NCI-H526 treated with DMSO at 0.1 percent for 48 hours (cell line): ENCODE results near the gene NANOS2.

Experiments
- DNase-seq: peaks from one replicate; lab custom pipeline; 2025; lab: John Stamatoyannopoulos, UW

NANOS2 gene

DNA sequence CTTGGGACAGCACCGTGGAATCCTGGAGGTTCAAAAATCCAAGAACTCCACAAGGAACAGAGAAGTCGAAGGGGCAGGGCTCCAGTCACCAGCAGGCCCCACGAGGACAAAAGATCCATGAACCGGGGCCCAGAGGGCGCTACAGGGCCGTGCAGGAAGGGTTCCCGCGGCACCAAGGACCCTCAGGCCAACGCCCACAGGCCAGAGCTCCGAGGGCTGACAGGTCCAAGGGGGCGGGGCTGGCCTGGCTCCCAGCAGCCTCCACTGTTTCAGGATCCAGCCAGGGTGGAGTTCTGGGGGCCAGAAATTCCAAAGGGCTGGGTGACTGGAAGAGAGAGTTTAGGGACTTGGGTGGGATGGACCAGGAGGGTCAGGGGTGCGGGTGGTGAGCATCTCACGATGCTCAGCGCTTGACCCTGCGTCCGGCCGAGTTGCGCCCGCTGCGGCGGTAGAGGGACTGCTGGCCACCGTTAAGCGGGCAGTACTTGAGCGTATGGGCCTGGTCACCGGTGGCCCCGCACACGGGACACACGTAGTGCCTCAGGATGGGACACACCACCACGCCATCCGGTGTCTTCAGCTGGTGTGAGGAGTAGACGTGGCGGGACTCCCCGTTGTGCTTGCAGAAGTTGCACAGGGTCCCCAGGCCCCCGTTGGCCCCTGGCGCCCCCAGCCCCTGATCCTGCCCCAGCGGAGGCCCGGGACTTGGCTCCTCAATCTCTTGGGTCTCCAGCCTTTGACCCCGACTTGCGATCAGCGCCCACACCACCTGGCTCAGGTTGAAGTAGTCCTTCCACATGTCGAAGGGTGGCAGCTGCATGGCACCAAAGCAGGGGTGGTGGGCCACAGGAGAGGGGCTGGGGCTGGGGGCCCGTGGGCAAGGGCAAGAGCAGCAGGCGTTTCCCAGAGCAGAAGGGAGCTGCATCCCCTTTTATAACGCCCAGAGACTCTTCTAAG, at the start of gene NANOS2:
Gene NANOS2 (minus strand): TSS at position 905 of the 957 bp plus-strand sequence. CDS start 85 bp downstream, at position 820.
- no peak for DNase-seq

- no peak for DNase-seq
Measured at GRCh38 chr19:45962021-45962420, 47.4 kb upstream of the NANOS2 start.

GRCh38 chr19:45960595-45961235, 46.1 kb upstream of the NANOS2 start:
- peak; percentile 27 for DNase-seq

DNA sequence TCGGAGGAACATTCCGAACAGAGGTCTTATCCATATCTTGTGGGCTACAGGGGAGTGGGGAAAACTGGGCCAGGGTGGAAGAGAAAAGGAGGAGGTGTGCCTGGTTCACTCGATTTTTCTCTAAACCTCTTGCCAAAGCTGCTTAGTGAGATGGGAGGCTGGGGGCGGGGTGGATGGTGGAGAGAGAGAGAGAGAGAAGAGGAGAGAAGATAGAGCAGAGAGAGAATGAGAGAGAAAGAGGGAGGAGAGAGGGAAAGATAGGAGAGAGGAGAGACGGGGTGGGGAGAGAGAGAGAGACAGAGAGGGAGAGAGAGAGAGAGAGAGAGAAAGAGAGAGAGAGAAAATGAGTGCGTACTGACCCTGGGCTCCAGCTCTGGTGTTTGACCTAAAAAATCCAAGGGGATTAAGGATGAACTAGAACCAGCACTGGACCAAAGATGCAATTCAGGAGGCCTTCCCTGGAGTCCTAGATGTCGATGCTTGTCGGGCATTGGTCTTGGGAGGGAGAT, 45.0 kb upstream of the NANOS2 start:
- DNase-seq: no peak

DNA sequence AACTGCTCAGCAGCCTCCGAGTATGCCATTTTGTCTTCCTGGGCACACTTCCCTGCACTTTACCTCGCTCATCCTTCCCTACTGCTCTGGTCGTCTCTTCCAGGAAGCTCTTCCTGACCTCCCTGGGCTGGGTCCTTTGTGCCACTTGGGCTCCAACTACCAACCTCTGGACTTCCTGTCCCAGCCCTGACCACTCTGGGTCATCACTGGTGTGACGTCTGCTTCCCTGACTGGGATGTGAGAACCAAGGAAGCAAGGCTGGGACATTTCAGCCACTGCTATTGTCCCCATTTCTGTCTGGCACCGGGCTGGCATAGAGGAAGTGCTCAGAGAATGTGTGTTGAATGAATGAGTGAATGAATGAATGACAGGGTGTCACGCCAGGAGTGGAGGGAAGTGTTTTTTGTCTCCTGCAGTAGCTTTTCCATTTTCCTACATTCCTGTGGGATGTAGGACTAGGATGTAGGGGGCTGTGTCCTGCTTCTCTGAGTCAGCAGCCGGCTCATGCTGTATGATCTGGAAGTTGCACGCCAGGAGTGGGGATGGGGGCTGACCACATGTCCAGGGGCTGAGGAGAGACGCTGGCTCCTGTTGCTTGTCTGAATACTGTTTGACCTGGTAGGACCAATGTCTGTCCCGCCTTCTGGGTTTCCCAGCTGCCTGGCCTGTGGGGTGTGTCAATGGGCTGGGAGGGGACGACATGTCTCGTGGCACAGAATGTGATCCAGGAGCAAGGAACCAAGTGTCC, 44.4 kb upstream of the NANOS2 start:
- no peak for DNase-seq

DNA sequence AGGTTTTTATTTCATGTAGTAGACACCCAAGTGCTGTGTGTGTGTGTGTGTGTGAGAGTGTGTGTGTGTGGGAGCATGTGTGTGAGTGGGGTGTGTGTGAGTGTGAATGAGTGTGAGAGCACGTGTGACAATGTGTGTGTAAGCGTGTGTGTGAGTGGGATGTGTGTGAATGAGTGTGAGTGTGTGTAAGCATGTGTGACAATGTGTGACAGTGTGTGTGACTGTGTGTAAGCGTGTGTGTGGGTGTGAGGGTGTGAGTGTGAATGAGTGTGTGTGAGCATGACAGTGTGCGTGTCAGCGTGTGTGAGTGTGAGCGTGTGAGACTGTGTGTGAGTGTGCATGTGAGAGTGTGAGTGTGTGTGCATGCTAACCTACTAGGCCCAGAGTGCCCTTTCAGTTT, 43.7 kb upstream of the NANOS2 start:
- no peak for DNase-seq

DNA sequence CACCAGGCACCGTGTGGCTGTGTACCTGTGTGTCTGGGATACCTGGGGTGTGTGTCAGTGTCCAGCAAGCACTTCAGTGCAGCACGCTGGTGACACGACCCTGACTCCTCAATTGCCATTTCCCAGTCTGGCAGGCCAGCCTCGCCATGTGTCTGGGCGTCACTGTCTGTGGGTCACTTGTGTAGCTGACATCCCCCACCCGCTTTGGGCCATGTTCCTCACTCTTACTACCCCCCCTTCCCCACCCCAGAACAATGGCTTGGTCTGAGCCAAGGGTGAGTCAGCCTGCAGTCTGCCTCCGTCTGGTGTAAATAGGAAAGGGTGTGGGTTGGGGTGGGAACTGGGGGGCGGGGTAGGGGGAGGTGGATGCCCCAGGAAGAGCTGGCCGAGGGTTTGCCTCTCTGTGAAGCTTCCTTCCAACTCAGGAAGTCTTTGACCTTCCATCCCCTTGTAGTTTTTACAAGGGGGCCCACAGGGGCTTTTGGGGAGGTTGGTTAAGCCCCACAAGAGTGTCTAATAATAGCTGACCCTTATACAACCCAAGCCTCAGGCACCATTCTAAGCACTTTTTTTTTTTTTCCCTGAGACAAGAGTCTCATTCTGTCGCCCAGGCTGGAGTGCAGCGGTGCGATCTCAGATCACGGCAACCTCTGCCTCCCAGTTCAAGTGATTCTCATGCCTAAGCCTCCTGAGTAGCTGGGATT, 41.5 kb upstream of the NANOS2 start:
- DNase-seq: no peak

GRCh38 chr19:45954156-45954555, 39.6 kb upstream of the NANOS2 start:
- DNase-seq: no peak

DNA sequence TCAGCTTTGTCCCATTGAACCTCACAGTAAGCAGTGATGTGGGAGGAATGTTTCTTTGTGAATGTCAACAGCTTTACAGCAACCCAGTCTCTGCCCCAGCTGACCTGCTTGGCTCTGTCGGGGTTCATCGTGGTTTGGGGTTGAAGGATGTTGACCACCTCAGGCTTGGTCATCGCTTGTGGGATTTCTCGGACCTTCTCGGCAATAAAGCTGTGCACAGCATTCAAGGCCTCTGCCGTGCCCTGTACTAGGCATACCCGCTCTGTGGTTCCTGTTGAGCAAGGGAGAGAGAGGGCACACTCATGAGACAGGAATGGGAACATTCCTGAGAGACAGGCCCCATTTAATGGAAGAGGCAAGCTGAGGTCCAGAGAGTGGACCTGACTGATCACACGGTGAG, 39.1 kb upstream of the NANOS2 start:
- DNase-seq: no peak

DNA sequence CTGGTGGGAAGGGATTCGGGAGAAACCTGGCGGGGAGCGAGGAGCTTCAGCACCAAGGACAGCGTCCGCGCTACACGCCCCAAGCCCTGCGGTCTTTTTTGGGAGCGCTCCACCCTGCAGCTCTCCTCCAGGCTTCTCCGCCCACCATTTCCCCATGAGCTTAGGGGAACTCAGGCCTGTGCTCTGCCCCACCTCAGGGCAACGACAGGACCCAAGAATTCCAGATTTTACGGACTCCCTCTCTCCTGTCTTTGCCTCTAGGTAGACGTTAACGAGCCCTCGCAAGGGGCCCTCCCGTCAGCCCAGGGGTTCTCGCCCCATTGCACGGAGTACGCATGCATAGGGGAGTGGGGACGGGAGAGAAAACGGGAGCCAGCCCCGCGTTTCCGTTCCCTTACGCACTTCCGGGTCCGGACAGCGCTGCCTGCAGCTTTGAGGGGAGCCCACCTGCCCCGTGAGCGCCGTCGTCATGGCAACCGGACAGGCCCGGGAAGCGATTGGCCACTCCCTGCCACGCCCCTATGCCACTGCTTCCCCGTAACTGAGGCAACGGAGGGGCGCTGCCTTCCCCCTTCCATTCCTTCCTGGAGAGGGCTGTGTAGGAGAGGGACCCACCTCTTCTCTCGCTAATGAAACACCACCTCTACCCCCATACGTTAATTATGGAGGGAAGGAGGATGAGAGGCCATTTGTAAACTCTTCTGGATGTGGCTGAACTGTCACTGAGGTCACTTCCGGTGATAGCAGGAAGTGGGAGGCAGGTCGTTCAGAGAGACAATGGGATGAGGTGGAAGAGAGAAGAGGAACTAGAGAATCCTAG, 38.3 kb upstream of the NANOS2 start:
- DNase-seq: no peak

GRCh38 chr19:45952341-45952685, 37.7 kb upstream of the NANOS2 start:
- DNase-seq: no peak

GRCh38 chr19:45947926-45948325, 33.3 kb upstream of the NANOS2 start:
- no peak for DNase-seq

GRCh38 chr19:45940515-45940805, 25.9 kb upstream of the NANOS2 start:
- no peak for DNase-seq

GRCh38 chr19:45939792-45940514, 25.4 kb upstream of the NANOS2 start:
- DNase-seq: no peak

- no peak for DNase-seq
Measured at GRCh38 chr19:45938733-45939319, 24.2 kb upstream of the NANOS2 start.

- no peak for DNase-seq
Measured at GRCh38 chr19:45935267-45935666, 20.7 kb upstream of the NANOS2 start.

GRCh38 chr19:45934551-45935230, 20.1 kb upstream of the NANOS2 start:
- no peak for DNase-seq

DNA sequence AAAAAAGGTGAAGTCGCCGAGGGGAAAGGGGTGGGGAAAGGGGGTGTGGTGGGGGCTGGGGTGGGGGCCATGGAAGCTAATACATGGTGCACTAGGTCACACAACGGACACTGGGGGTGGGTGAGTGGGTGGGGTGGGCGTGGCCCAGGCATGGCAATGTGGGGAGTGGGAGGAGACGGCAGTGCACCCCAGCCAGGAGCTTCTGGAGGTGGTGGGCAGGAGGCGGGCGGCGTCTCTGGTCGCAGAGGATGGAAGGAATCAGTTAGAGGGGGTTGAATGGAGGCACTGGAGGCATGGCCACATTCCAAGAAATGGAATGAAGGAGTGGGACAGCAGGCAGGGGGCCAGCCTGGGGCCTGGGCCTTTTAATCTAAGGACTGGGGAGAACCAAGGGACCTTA, 19.2 kb upstream of the NANOS2 start:
- DNase-seq: no peak

DNA sequence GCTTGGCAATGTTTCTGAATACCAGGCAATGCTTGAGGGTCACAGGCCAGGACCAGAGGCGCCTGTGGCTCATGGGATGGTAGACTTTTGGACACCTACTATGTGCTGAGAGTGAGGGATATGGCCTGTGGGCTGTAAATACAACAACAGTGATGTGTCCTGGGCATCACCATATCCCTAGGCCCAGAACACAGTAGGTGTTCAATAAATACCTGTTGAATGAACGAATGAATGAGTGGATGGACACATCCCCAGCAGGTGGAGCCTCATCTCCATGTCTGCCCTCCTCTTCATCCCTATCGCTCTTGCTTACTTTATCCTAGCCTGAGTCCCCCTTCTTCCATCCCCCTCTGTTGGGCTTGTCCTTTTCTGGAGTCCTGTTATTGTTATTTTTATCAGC, 16.5 kb upstream of the NANOS2 start:
- no peak for DNase-seq

- no peak for DNase-seq
Measured at GRCh38 chr19:45929247-45929646, 14.7 kb upstream of the NANOS2 start.
